Ovary (tissue), 9 donors: Measurements from ENCODE around the gene DSCAML1. TPM values are rescaled to one million over a fixed set of nuclear protein-coding genes. Genes with fewer than 3 reads are reported as not detected.

Experiments
- DNase-seq, 5 donors: peaks; one replicate each; pipeline ENCODE4 v3.0.0-alpha.2; 2019 to 2020
- H3K27ac ChIP-seq, 2 donors: fragments of 200-600 bp; one replicate each; pipeline versions ENCODE4 v1.5.1 to v1.8.0; 2019 to 2022
- H3K27me3 ChIP-seq: fragments of 200-600 bp; one replicate; pipeline ENCODE4 v1.8.0; 2022
- H3K36me3 ChIP-seq: fragments of 200-600 bp; sonication (generic); one replicate; pipeline ENCODE4 v1.5.1; 2019
- H3K4me1 ChIP-seq: one replicate; pipeline ENCODE4 v1.8.1; 2013; ENCODE audit warnings: mild to moderate bottlenecking, moderate library complexity; ENCODE audit not compliant: insufficient read depth
- H3K4me3 ChIP-seq: fragments of 200-600 bp; sonication (generic); one replicate; pipeline ENCODE4 v1.5.1; 2017
- H3K9me3 ChIP-seq, 2 donors: fragments of 200-600 bp in 1 of 2; sonication (generic) in 1 of 2; one replicate each; pipeline versions ENCODE4 v1.5.1 to v1.8.1; 2013 to 2019; ENCODE audit warnings: mild to moderate bottlenecking in 1 of 2, moderate library complexity in 1 of 2
- EP300 ChIP-seq: sonication (generic); formaldehyde crosslinking; IDR thresholded peaks from one replicate; pipeline ENCODE4 v1.6.1; 2017; ENCODE audit warnings: antibody characterized with exemption
- POLR2A ChIP-seq: fragments of 450-650 bp; IDR thresholded peaks from one replicate; pipeline ENCODE4 v1.6.1; 2017; ENCODE audit warnings: antibody characterized with exemption, mild to moderate bottlenecking, moderate library complexity
- WGBS, 3 donors: extraction: QIAGEN DNeasy Blood & Tissue Kit in 1 of 3; methylation state at CpG; one replicate each; pipeline versions ENCODE4 v1.1.5 to v1.1.7; 2013 to 2017; 5-methylcytosine and 5-hydroxymethylcytosine counted together
- intact Hi-C, 4 donors: fragments of 100-400 bp; cut with DNase I; formaldehyde crosslinking; loops; one replicate each; pipeline versions ENCODE4 v1.11.0 to v1.15.1; 2022 to 2023
- polyA plus RNA-seq, 2 donors: library from polyadenylated mRNA; stranded (reverse); fragments of 200-250 nt in 1 of 2; fragments of 350-450 nt in 1 of 2; fragmentation: Illumina TruSeq in 1 of 2; extraction: RNeasy Lipid Tissue Mini Kit (QIAGEN cat#74804) in 1 of 2; gene quantifications; one replicate each; pipeline ENCODE4 v1.2.3, GENCODE V29; 2013 to 2014
- total RNA-seq, 7 donors: library from RNA; depleted of rRNA in 2 of 7; stranded (reverse); fragments of >200 nt in 2 of 7; fragmentation: NEBNext Ultra II Directional in 3 of 7; extraction: Animal tissue kit (Norgen Biotek cat#: 25700) in 3 of 7; gene quantifications; one replicate each; pipeline versions ENCODE4 v1.1.0 to v1.2.4, GENCODE V29; 2016 to 2023
- TF ChIP-seq, protein P1 (sequence below), 3 donors: fragments of 450-650 bp in 2 of 3; fragments of 200-600 bp in 1 of 3; IDR thresholded peaks; one replicate each; pipeline versions ENCODE4 v1.5.1 to v1.8.0; 2016 to 2022; ENCODE audit warnings: antibody characterized with exemption in 3 of 3, mild to moderate bottlenecking in 1 of 3
- donor health status: DM: no; HTN: no; CAD: no; lungs with moderate emphysema.
- donor health status: DM: no; HTN: no; CAD: no.
- donor health status: Bipolar disorder and iron deficiency.
- donor health status: DM: yes; HTN: yes; CAD: no.
- donor health status: DM: no; HTN: no; CAD: no.
- donor health status: DM: yes; HTN: yes; CAD: no.

Gene DSCAML1
- total and polyA plus RNA-seq, 9 donors, result 0.77 to 16.5 (median 10.6) TPM

DNA sequence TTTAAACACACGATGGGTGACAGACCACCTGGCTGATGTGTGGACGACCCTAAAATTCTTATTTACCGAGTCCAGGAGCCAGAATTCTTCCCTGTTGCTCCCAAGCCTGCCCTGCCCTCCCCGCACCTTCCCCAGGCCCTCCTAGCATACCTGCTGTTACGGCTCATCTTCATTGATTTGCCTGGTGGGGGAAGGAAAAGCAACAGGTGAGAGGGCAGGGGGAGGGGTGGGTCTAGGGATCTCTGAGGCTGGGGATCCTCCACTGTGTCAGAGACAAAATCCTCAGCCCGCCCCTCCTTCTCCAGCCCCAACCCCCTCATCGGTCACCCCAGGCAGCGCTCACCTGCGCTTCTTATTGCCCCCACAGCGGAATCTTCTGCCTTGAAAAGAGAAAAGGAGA is 23.5 kb upstream of the DSCAML1 start:
- intact Hi-C loops, result no loop called here
- Histone ChIP-seq H3K36me3 (no peaks in the 10 kb centered on the region), H3K4me3 (no peak overlapping the region), H3K27ac (no peak overlapping the region), H3K4me1 (peaks cover 21% of the 10 kb centered on the region), H3K27me3 (no peaks in the 10 kb centered on the region), H3K9me3 (no peaks in the 10 kb centered on the region)
- TF ChIP-seq, protein P1, sequence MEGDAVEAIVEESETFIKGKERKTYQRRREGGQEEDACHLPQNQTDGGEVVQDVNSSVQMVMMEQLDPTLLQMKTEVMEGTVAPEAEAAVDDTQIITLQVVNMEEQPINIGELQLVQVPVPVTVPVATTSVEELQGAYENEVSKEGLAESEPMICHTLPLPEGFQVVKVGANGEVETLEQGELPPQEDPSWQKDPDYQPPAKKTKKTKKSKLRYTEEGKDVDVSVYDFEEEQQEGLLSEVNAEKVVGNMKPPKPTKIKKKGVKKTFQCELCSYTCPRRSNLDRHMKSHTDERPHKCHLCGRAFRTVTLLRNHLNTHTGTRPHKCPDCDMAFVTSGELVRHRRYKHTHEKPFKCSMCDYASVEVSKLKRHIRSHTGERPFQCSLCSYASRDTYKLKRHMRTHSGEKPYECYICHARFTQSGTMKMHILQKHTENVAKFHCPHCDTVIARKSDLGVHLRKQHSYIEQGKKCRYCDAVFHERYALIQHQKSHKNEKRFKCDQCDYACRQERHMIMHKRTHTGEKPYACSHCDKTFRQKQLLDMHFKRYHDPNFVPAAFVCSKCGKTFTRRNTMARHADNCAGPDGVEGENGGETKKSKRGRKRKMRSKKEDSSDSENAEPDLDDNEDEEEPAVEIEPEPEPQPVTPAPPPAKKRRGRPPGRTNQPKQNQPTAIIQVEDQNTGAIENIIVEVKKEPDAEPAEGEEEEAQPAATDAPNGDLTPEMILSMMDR (IDR thresholded peaks at IDR 0.05), result no peak
- TF ChIP-seq POLR2A (no peak), EP300 (no peak)
- 89 to 93% (median 91%) methylated on average over 10 of the region's 10 CpGs for WGBS, 3 donors
- no peak for DNase-seq

DNA sequence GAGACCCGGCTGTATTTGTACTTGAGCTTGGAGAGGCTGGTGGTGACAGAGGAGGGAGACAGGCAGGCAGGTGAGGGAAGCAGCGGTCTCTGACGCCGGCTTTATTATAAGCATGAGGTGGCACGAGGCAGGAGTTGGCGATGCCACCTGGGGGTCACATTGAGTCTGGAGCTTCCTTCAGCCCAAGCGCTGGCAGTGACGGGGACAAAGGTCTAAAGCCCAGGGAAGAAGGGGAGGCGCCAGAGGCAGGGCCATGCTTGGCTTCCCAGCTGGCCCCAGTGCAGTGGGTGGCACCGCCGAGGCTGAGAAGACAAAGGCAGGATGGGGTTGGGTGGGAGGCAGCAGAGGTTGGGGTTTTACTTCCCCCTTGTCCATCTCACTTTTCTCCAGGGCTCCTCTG is 23.1 kb upstream of the DSCAML1 start:
- Histone ChIP-seq H3K4me3 (no peak overlapping the region), H3K27ac (no peak overlapping the region), H3K9me3 (no peaks in the 10 kb centered on the region), H3K27me3 (no peaks in the 10 kb centered on the region), H3K36me3 (no peaks in the 10 kb centered on the region), H3K4me1 (peaks cover 16% of the 10 kb centered on the region)
- intact Hi-C loops, result no loop called here
- TF ChIP-seq, protein P1 (IDR thresholded peaks at IDR 0.05), result no peak
- TF ChIP-seq EP300, result no peak
- no peak for TF ChIP-seq POLR2A
- DNase-seq, result no peak
- WGBS, 3 donors, result 89 to 92% (median 92%) methylated on average over 11 of the region's 11 CpGs

DNA sequence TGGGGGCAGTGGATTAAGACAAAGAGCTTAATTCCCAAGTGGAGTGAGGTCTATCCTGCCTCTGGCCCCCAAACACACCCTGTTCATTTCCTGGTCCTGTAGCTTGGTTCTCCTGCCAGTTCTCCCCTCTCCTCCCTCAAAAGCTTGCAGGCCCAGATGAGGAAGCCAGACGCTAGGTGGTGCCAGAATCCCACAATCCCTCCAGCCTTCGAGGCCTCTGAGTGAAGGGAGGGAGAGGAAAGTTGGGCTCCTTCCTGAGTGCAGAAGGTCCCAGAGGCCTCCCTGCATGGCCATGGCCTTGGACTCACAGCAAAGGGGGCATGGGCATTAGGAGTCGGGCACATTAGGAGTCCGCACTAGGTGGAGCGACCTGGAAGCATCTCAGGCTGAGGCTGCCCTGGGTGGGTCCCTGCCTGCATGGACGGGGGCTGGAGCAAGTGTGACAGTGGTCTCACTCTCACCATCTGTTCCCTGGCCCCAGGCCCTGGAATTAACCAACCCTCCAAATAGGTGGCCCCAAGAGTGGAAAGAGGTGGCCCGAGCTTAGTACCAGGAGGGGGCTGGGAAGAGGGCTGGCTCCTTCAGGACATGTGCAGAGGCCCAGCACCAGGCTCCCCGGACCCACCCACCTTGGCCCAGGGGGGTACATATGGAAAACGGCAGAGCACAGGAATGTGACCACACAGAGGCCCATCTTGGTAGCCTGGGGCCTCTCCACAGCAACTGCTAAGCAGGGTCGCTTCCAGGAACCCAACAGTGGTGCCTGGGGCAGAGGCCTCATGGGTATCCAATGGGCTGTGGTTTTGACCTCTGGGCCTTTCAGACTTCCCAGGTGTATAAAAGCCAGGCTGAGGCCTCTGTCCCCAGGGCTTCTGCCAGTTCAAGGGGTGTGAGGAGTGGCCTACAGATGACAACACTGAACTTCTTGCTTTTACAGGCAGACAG is 22.4 kb upstream of the DSCAML1 start:
- Histone ChIP-seq H3K27me3 (no peaks in the 10 kb centered on the region), H3K27ac (no peak overlapping the region), H3K4me1 (peaks cover 10% of the 10 kb centered on the region), H3K4me3 (no peak overlapping the region), H3K36me3 (no peaks in the 10 kb centered on the region), H3K9me3 (no peaks in the 10 kb centered on the region)
- intact Hi-C loops, result loop anchor here in 3 of 4 donors (5.0 kb wide), 3 partner anchors 128 to 392 kb away; no protein-coding TSS in a partner anchor
- no peak for TF ChIP-seq EP300
- TF ChIP-seq, protein P1 (IDR thresholded peaks at IDR 0.05), result peak; percentile 16 to 37 (median 34)
- 55 to 69% (median 62%) methylated on average over 9 to 10 of the region's 10 CpGs for WGBS, 3 donors
- DNase-seq, result peak; percentile 42 to 80 (median 66)

DNA sequence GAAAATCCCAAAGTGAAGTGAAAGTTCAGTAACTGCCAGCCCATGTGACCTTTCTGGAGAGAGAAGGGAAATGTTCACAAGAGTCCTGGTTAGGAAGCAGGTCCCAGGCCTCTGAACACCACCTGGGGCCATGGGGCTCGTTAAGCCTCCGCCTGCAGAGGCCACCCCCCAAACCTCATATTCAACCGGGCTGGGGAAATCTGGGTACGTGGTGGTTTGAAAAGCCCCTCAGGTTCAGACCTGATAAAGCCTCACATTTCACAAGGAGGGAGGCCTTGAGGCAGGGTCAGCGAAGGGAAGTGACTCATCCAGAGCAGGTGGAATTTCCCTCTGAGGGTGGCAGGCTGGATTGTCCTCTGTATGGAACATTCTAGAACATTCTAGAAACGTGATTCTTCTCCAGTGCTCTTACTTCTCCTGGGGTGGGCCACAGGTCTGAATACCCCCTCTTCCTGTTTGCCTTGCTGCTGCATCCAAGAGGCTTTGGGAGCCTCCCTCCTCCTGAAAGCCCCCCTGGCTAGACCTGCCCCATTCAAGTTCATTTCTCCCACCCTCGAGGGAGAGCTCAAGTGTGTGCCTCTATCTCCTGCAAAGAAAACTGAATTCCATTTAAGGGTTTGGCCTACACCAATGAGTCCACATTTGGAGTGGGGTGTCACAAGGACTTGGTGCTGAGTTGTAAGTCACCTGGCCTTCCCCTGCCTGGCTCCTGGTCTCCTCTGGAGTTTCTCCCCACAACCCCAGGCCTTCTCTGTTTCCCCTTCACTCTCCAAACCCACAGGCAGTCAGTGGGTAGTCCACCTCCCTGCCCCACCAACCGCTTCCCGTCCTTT is 21.2 kb upstream of the DSCAML1 start:
- Histone ChIP-seq H3K9me3 (no peaks in the 10 kb centered on the region), H3K27me3 (no peaks in the 10 kb centered on the region), H3K27ac (no peak overlapping the region), H3K4me3 (no peak overlapping the region), H3K4me1 (peaks cover 3% of the 10 kb centered on the region), H3K36me3 (no peaks in the 10 kb centered on the region)
- intact Hi-C loops, result loop anchor here in 3 of 4 donors (5.0 kb wide), 3 partner anchors 129 to 391 kb away; no protein-coding TSS in a partner anchor
- 61 to 69% (median 64%) methylated on average over 9 of the region's 9 CpGs for WGBS, 3 donors
- peak in 1 of 5 donors; percentile 32 for DNase-seq
- no peak for TF ChIP-seq EP300
- no peak for TF ChIP-seq POLR2A
- TF ChIP-seq, protein P1 (IDR thresholded peaks at IDR 0.05), result peak in 1 of 3 donors; percentile 23
